HG03575 (cell line): ENCODE data around the gene PON3.
"Not testable (repeated sequence)": the region's sequence is repeated elsewhere in the genome, so short reads cannot be mapped to it uniquely, and the experiment has no call there.

ENCODE experiments used
- ATAC-seq: cut with Tn5 transposase; IDR thresholded peaks from one replicate; pipeline ENCODE4 v1.9.1; 2021; ENCODE audit not compliant: unreplicated experiment, insufficient number of reproducible peaks, low FRiP score; ENCODE audit errors: extremely low read depth

PON3 gene

DNA sequence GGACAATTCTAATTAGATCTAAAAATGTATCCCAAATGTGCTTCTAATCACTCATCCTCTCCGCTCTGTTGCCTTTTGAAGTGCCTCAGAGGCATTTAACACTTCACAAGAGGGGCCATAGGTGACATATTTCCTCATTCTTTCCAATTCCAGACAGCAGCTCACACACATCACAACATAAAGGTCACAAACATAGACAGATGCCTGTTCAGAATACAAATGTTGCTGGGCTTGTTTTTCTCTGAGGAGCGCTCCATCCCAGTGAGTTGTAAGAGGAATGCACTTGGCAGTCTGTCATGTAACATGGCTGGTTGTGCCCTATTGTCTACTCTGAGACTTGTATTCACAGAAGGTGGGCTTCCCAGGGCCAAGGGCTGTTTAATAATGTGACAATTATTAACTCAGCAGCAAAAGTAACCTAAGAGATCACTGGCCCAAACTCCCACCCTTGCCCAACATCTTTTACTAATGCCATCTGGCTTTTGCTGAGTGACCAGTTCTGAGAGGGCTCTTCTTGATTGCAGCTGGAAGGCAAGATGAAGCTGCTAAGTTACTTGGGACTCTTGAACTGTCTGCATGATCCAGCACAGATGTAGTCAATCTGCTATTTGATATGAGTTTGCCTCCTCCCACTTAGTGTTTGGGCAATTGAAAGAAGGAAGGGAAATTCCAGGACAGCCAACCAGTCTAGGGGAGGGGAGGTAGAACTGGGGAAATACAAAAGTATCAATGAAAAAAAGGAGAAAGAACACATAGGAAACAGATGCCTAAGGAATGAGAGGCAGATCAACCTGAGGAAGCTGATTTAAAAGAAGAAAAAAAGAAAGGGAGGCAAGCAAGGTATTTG lies 25.0 kb upstream of the PON3 start:
- no peak for ATAC-seq

GRCh38 chr7:95412075-95412474 lies 15.9 kb upstream of the PON3 start:
- ATAC-seq, result no peak

- ATAC-seq, result no peak
Measured at GRCh38 chr7:95411666-95412065, 15.5 kb upstream of the PON3 start.

DNA sequence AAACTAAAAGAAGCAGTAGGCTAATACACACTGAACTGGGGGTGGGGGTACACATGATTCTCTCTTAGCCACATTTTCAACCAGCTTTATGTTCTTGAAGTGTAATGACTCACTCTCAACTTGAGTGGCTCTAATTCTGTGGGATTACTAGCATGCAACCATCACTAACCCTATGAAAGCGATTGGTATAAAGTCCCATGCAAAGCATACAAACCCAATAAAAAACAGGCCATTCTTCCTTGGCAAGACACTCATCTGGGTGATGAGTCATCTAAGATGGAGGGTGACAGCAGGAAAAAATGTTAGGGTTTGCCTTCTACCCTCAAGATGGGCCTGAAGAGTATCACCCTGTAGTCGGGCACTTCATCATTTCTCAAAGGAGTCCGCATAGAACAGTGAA lies 14.9 kb upstream of the PON3 start:
- ATAC-seq, result no peak

DNA sequence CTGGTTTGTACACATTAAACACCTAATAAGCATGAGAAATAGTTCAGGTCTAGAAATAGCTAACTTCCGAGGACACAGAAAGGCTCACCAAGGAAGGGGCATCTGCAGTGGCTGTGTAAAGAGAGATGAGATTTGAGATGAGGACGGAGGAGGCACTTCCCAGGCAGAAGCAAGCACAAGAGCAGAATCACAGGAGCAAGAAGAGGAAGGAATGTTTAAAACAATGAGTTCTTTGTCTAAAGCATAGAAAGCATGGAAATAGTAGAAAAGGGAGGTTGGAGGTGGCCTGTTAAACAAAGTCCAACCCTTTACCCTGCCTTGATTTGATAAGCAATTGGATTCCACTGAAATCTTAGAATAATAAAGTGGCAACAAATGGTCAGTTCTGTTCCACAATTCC lies 11.6 kb upstream of the PON3 start:
- no peak for ATAC-seq

DNA sequence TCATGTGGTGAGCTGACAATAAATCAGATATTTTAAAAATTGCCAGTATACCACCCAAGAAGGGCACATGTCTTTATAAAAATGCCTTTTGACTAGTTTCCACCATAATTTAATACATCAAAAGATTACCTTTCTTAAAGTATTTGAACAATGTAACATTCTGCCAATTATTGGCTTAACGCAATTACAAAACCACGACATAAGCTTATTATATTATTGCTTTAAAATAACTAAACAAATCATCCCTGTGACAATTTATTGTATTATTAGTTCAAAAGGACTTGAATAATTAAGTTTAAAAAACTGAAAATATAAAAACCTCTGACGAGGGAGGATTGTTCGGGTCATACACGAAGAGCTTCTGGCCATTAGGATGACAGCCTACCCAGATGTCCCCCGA lies 9.6 kb upstream of the PON3 start:
- no peak for ATAC-seq

DNA sequence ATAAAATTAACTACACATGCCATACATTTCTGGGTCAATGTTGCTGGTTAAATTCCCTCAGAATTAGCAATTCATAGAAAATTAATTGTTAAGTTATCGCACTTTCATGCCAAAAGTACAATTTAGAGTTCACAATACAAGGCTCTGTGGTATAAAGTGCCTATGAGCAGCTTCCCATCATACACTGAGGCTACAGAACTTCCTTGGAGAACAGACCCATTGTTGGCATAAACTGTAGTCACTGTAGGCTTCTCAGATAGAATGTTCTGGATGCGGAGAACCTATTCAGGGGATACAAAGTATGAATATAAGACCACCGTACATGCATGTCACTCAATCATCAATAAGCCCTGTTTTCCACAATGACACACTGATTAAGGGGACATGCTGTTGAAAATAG lies 9.0 kb upstream of the PON3 start:
- no peak for ATAC-seq

- ATAC-seq, result no peak
Measured at GRCh38 chr7:95404316-95404865, 8.2 kb upstream of the PON3 start.

- no peak for ATAC-seq
Measured at GRCh38 chr7:95398155-95398940, 2.2 kb upstream of the PON3 start.

GRCh38 chr7:95397381-95397780 lies 1.2 kb upstream of the PON3 start:
- ATAC-seq, result no peak

DNA sequence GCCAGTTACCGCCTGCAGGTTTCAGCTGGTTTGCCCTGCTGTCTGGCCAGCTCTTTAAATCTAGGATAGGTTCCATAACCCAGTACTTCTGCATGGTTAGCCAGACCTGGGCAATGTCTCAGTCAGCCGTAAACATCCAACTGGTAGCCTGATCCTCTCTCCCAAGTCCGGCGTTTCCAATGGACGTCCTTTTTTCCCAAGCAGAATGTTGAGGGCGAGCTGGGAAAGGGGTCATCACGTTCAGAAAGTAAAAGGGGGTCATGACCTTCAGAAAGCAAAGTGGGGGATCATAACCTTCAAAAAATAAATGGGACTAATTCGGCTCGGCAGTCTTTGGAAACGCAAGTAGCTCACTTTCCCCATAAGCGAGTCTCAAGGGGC lies 430 bp downstream of the PON3 start:
- no peak for ATAC-seq

DNA sequence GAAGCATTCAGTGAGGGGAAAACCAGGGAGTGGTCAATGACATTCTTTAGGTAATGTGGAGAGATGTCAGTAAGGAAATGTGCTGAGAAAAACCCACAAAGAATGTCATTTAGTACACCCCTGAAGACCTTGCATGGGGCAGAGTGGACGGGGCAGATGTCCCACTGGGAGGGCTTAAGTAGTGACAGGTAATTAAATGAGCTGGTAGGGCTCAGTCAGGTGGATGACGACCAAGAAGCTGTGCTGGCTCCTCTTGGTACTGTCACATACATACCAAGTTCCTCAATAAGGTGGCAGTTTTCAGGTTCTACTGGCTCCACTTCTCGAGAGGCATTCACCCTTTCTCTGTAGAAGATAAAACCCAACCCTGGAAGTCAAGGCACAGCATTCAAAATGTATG lies 1.8 kb downstream of the PON3 start:
- ATAC-seq, result no peak

- ATAC-seq, result no peak
Measured at GRCh38 chr7:95391761-95392160, 4.4 kb downstream of the PON3 start.

DNA sequence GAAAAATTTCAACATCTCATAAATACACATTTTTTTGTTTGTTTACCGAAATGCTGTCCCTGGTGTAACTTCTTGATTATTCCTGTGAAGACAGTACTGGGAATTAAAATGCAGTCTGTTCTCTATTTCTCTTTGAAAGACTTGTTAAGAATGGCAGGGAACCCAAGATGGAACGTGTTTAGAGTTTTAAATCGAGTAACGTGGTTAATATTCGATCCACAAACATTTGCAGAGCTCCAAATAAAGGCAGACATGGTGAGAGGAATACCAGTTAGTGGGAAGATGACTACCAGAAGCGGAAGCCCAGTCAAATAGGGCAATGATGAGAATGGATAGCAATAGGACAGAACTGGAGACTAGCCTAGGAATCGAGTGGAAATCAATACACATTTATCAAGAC lies 6.7 kb downstream of the PON3 start:
- no peak for ATAC-seq

DNA sequence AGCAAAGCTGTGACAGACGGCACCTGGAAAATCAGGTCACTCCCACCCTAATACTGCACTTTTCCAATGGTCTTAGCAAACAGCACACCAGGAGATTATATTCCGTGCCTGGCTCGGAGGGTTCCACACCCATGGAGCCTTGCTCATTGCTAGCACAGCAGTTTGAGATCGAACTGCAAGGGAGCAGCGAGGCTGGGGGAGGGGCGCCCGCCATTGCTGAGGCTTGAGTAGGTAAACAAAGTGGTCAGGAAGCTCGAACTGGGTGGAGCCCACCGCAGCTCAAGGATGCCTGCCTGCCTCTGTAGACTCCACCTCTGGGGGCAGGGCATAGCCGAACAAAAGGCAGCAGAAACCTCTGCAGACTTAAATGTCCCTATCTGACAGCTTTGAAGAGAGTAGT lies 16.7 kb downstream of the PON3 start:
- ATAC-seq, result not testable (repeated sequence)

DNA sequence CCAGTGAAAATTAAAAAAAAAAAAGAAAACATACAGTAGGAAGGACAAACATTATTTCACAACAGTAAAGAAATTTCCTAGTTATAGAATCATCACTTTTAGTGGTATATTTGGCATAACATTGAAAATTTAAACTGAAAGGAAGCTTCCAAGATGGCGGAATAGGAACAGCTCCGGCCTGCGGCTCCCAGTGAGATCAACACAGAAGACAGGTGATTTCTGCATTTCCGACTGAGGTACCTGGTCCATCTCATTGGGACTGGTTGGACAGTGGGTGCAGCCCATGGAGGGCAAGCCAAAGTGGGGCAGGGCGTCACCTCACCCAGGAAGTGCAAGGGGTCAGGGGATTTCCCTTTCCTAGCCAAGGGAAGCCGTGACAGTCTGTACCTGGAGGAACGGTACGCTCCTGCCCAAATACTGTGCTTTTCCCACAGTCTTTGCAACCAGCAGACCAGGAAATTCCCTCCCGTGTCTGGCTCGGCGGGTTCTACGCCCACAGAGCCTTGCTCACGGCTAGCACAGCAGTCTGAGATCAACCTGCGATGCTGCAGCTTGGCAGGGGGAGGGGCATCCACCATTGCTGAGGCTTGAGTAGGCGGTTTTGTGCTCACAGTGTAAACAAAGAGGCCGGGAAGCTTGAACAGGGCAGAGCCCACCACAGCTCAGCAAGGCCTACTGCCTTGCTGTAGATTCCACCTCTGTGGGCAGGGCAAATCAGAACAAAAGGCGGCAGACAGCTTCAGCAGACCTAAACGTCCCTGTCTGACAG lies 19.4 kb downstream of the PON3 start:
- no peak for ATAC-seq

DNA sequence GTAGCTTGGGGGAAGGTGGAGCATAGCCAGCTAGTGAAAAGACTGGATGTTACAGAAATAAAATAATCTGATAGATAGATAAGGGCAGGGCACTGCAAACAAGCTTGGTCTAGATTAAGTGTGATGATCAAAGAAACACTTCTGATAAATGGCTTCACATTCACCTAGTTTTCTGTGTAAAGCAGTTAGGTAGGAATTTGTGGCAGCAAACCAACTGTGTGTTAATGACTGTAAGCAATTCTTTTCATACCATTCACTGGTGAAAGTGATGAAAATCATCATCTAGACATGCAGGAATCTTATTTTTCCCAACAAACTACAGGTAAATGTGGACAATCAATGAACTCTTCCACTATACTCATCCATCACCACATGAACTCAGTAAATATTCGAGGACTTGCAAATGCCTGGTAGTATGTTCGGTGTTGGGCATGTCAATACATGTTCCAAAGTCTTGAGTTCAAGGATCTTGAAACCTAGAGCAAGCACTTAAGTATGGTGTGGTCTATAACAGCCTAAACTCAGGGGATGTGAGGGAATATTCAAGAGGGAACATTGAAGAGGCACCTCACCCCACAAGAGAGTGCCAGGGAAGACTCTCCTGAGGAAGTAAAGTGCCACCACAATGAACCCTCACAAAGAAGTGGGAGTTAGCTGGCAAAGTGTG lies 20.5 kb downstream of the PON3 start:
- no peak for ATAC-seq

DNA sequence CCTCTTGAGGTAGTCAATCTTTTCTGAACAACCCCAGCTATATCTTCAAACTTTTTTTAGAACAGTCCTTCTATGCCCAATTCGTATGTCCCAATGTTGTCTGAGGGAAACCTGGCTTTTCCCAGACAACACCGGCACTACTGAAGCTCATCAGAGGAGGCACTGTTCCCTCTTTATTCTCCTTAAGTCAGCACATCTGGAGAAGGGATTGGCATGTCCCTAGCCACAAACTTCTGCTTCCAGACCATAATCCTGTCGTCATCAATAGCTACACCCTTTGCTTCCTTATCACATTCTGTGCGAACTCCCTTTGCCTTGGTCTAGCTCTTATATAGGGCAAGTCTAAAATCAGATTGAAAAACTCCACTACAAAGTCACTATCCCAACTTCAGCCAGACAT lies 22.9 kb downstream of the PON3 start:
- ATAC-seq, result no peak

DNA sequence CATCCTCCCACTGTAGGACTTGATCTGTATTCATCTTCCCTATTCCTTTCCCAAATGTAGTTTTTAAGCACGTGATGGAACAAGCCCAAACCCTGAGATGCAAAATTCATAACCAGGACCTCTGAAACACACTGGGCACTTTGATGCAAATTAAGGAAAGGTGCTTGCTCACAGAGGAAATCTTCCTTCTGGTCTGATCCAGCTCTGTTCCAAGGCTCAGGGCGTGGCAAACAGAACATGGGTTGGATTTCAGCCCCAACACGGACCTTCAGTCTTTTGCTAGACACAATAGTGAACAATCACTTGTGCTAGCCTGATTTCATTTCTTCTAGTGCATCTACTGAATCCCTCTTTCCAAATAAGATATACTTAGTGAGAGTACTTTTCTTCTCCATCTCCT lies 27.9 kb downstream of the PON3 start:
- ATAC-seq, result no peak
